HEK293 (cell line): ENCODE results near the gene LSM11.

Experiments used
- CTCF ChIA-PET: fragments of 350-600 bp; formaldehyde crosslinking; extraction: SDS; loops from one replicate; lab custom pipeline; 2021; ENCODE audit warnings: antibody characterized with exemption; lab: Yijun Ruan, JAX
- POLR2A ChIA-PET: fragments of 300-600 bp; formaldehyde crosslinking; extraction: SDS; loops from one replicate; lab custom pipeline; 2020; ENCODE audit warnings: antibody characterized with exemption, inconsistent platforms; lab: Yijun Ruan, JAX
- H3K27ac ChIP-seq: fragments of 200-500 bp; sonication (Bioruptor generic); 2 replicates; pipeline ENCODE4 v1.5.1; 2014; ENCODE audit warnings: low read depth, low read length, control low read depth, inconsistent platforms; ENCODE audit errors: extremely low read depth
- H3K36me3 ChIP-seq, 2 experiments: fragments of 200-500 bp in 1 of 2; sonication (Bioruptor generic) in 1 of 2; 1 replicate in 1 of 2; 2 replicates in 1 of 2; pipeline ENCODE4 v1.5.1; 2014 to 2017; ENCODE audit warnings: inconsistent platforms in 2 of 2, low read length in 2 of 2; ENCODE audit not compliant: control insufficient read depth in 2 of 2, insufficient read depth in 1 of 2
- H3K4me1 ChIP-seq: fragments of 200-500 bp; sonication (Bioruptor generic); 2 replicates; pipeline ENCODE4 v1.5.1; 2014; ENCODE audit warnings: mild to moderate bottlenecking, low read length, inconsistent platforms; ENCODE audit not compliant: control insufficient read depth, insufficient read depth
- H3K4me3 ChIP-seq: 2 replicates; pipeline ENCODE4 v1.5.1; 2011; ENCODE audit warnings: low read depth, mild to moderate bottlenecking, control low read depth, low read length, moderate library complexity
- H3K9me3 ChIP-seq: fragments of 200-500 bp; sonication (Bioruptor generic); 2 replicates; pipeline ENCODE4 v1.5.1; 2014; ENCODE audit warnings: low read depth, low read length, inconsistent platforms; ENCODE audit not compliant: control insufficient read depth, insufficient read depth
- BCL11A ChIP-seq: fragments of 450-650 bp; formaldehyde crosslinking; IDR thresholded peaks from 2 replicates; pipeline ENCODE4 v1.5.1; 2016; ENCODE audit warnings: low read depth, missing biosample characterization, missing genetic modification characterization
- GLIS2 ChIP-seq: fragments of 450-650 bp; formaldehyde crosslinking; IDR thresholded peaks from 2 replicates; pipeline ENCODE4 v1.5.1; 2016; ENCODE audit warnings: missing biosample characterization, missing genetic modification characterization
- ZNF548 ChIP-seq: fragments of 450-650 bp; formaldehyde crosslinking; IDR thresholded peaks from 2 replicates; pipeline ENCODE4 v1.5.1; 2016; ENCODE audit warnings: missing biosample characterization, missing genetic modification characterization
- ZNF596 ChIP-seq: fragments of 450-650 bp; IDR thresholded peaks from 2 replicates; pipeline ENCODE4 v1.5.0; 2018; ENCODE audit warnings: missing biosample characterization, mild to moderate bottlenecking, missing genetic modification characterization, moderate library complexity

Gene LSM11

GRCh38 chr5:157808043-157808442 is 64.5 kb downstream of the LSM11 start:
- H3K4me3 ChIP-seq, result no peak overlapping the region
- H3K9me3 ChIP-seq, result no peaks in the 10 kb centered on the region
- H3K27ac ChIP-seq, result no peak overlapping the region
- ChIA-PET POLR2A (no interaction called here), CTCF (interaction anchor here (0.5 to 1.3 kb wide), 5 partner anchors 15 to 353 kb away, joined by 3 to 7 read pairs (median 3); no protein-coding TSS in a partner anchor)
- no peaks in the 10 kb centered on the region for H3K4me1 ChIP-seq
- TF ChIP-seq ZNF548 (tag by site-specific recombination) (no peak), ZNF596 (no peak), GLIS2 (no peak), BCL11A (tag by site-specific recombination) (no peak)
- H3K36me3 ChIP-seq, result peaks cover 34 to 82% of the 10 kb centered on the region in 2 experiments
